ENCODE results near the gene PVALEF.
"Not testable (repeated sequence)": the region's sequence is repeated elsewhere in the genome, so short reads cannot be mapped to it uniquely, and the experiment has no call there.

The PVALEF gene

GRCh38 chr17:81146208-81146607, 19.1 kb upstream of the PVALEF start:
- not testable (repeated sequence) for DNase-seq

- DNase-seq, result no peak
Measured at GRCh38 chr17:81147701-81148100, 17.6 kb upstream of the PVALEF start.

- DNase-seq, result no peak
Measured at GRCh38 chr17:81148571-81148970, 16.7 kb upstream of the PVALEF start.

GRCh38 chr17:81148986-81149533, 16.2 kb upstream of the PVALEF start:
- DNase-seq, result no peak

- no peak for DNase-seq
Measured at GRCh38 chr17:81150377-81151077, 14.8 kb upstream of the PVALEF start.

- DNase-seq, result no peak
Measured at GRCh38 chr17:81151278-81151677, 14.0 kb upstream of the PVALEF start.

GRCh38 chr17:81152288-81152828, 12.9 kb upstream of the PVALEF start:
- DNase-seq, result no peak

- no peak for DNase-seq
Measured at GRCh38 chr17:81153340-81153803, 11.9 kb upstream of the PVALEF start.

- not testable (repeated sequence) for DNase-seq
Measured at GRCh38 chr17:81154016-81154415, 11.3 kb upstream of the PVALEF start.

GRCh38 chr17:81154961-81155360, 10.3 kb upstream of the PVALEF start:
- DNase-seq, result no peak

- DNase-seq, result no peak
Measured at GRCh38 chr17:81156866-81157805, 8.2 kb upstream of the PVALEF start.

- no peak for DNase-seq
Measured at GRCh38 chr17:81157848-81158687, 7.2 kb upstream of the PVALEF start.

GRCh38 chr17:81158688-81159590, 6.4 kb upstream of the PVALEF start:
- no peak for DNase-seq

GRCh38 chr17:81159611-81160265, 5.6 kb upstream of the PVALEF start:
- DNase-seq, result no peak

GRCh38 chr17:81160306-81160705, 5.0 kb upstream of the PVALEF start:
- DNase-seq, result no peak

GRCh38 chr17:81160747-81161453, 4.4 kb upstream of the PVALEF start:
- no peak for DNase-seq

GRCh38 chr17:81161536-81161935, 3.8 kb upstream of the PVALEF start:
- no peak for DNase-seq

- DNase-seq, result no peak
Measured at GRCh38 chr17:81161972-81162371, 3.3 kb upstream of the PVALEF start.

GRCh38 chr17:81162491-81162890, 2.8 kb upstream of the PVALEF start:
- no peak for DNase-seq
